Measurements from ENCODE around the gene RPTOR.
A peak's percentile ranks its signal among the peaks of the same experiment; 100 is the strongest.

The RPTOR gene

DNA sequence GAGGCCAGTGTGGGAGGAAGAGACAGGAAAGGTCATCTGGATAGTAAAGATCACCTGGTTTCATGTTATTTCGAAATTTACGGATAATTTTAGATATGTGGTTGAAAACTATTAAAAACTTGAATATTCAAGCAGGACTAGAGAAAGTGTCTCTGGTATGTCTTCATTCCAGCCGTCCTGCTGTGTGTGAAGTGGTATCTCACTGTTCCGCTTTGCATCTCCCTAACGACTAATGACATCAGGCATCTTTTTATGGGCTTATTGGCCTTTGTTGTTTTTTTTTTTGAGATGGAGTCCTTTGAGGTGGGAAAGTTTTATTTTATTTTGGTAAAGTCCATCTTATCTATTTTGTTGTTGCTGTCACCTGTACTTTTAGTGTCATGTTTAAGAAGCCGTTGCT, 232.6 kb downstream of the RPTOR start:
- in situ Hi-C loops (cut with MboI; ENCODE audit: low sequenced_read_pairs, unreplicated experiment), result no loop called here
- TF ChIP-seq, protein P1, sequence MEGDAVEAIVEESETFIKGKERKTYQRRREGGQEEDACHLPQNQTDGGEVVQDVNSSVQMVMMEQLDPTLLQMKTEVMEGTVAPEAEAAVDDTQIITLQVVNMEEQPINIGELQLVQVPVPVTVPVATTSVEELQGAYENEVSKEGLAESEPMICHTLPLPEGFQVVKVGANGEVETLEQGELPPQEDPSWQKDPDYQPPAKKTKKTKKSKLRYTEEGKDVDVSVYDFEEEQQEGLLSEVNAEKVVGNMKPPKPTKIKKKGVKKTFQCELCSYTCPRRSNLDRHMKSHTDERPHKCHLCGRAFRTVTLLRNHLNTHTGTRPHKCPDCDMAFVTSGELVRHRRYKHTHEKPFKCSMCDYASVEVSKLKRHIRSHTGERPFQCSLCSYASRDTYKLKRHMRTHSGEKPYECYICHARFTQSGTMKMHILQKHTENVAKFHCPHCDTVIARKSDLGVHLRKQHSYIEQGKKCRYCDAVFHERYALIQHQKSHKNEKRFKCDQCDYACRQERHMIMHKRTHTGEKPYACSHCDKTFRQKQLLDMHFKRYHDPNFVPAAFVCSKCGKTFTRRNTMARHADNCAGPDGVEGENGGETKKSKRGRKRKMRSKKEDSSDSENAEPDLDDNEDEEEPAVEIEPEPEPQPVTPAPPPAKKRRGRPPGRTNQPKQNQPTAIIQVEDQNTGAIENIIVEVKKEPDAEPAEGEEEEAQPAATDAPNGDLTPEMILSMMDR (IDR thresholded peaks at IDR 0.05; ENCODE audit: borderline replicate concordance, control extremely low read depth, extremely low read depth, insufficient read depth, missing control alignments), result no peak
- no peak for DNase-seq (ENCODE audit: low spot score)

DNA sequence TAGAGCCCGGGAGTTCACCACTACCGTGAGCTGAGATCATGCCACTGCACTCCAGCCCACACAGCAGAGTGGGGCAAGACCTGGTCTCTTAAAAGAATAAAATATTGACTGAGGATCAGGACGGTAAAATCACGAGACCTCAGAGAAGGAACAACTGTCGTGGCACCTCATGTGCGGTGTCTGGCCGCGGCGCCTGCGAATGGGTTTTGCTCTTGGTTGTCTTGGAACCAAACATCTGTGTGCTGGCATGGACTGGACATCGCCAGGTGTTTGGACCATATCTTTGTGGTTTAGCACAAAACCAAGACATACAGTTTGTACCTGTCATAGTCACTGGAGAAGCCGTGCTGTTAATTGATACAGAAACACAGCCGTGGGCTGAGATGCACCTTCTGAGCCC, 234.1 kb downstream of the RPTOR start:
- no peak for DNase-seq (ENCODE audit: low spot score)
- TF ChIP-seq, protein P1 (IDR thresholded peaks at IDR 0.05; ENCODE audit: borderline replicate concordance, control extremely low read depth, extremely low read depth, insufficient read depth, missing control alignments), result no peak
- in situ Hi-C loops (cut with MboI; ENCODE audit: low sequenced_read_pairs, unreplicated experiment), result no loop called here

DNA sequence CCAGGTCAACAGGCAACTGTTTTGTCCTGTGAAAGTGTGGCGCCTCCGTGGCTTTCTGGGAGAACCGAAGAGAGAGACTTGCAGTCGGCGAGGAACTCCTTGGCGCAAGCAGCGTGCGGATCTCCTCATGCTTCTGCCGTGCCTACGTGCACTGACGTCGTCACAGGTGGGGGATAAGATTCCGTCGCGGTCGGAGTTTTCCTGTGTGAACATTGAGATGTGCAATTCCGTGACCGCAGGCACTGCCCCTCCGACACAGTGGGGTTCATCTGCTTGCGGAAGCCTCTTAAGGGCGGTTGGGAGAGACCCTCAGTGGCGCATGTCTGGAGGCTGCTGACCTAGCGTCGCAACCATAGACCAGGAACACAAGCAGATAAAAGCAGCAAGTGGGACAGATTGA, 234.7 kb downstream of the RPTOR start:
- TF ChIP-seq, protein P1 (IDR thresholded peaks at IDR 0.05; ENCODE audit: borderline replicate concordance, control extremely low read depth, extremely low read depth, insufficient read depth, missing control alignments), result no peak
- in situ Hi-C loops (cut with MboI; ENCODE audit: low sequenced_read_pairs, unreplicated experiment), result no loop called here
- no peak for DNase-seq (ENCODE audit: low spot score)

DNA sequence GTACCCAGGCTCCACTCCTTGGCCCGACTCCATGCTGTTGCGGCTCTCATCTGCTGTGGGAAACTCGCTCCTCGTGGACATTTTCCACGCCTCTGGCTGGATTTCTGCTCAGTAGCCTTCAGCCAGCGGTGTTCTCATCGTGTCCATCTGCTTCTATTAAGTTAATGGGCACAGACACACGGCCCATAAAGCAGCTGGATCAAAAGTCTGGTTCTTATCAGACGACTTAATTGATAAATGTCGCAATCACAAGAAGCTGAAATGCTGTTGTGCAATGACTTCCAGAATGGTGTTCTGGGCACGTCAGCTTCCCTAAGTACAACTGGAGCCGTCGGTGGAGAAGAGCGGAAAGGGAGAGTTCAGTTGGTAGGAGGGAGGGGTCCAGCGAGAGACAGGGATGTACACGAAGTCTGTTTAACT, 235.3 kb downstream of the RPTOR start:
- in situ Hi-C loops (cut with MboI; ENCODE audit: low sequenced_read_pairs, unreplicated experiment), result no loop called here
- DNase-seq (ENCODE audit: low spot score), result no peak
- TF ChIP-seq, protein P1 (IDR thresholded peaks at IDR 0.05; ENCODE audit: borderline replicate concordance, control extremely low read depth, extremely low read depth, insufficient read depth, missing control alignments), result no peak

DNA sequence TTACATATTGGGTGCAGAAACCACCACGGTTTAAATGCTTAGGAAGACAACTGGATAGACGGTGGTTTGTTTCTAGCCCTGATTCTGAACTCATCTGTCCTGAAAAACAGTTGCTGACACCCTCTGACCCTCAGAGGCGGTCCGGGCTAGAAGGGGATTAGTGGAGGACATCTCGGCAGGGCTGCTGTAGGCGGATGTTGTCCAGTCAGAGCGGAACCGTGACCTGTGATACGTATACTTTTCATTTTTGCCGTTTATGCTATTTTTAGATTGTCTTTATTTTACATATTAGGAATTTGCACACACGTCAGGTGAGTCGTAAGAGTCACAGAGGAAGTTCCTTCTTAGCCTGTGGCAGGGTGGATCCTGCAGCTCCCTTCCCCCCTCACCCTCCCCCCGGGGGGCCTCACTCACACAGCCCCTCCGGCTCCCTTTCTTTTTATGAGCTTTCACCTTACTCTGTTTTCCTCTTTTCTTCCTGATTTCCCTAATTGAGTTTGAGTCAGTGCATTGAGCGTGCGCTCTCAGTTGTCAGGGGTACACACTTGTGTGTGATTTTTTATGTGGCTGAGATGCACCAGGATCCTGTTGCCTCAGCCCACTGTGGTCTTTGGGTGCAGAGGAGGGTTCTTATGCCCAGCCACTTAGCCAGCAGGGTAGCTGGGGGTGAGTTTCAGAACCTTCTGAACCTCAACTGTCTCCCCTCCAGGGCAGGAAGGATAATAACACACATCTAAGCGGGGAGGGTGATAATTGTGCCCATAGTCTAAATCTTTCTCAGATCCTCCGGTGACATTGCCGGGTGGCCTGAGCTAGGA, 236.0 kb downstream of the RPTOR start:
- TF ChIP-seq, protein P1 (IDR thresholded peaks at IDR 0.05; ENCODE audit: borderline replicate concordance, control extremely low read depth, extremely low read depth, insufficient read depth, missing control alignments), result no peak
- in situ Hi-C loops (cut with MboI; ENCODE audit: low sequenced_read_pairs, unreplicated experiment), result no loop called here
- DNase-seq (ENCODE audit: low spot score), result peak; percentile 83

DNA sequence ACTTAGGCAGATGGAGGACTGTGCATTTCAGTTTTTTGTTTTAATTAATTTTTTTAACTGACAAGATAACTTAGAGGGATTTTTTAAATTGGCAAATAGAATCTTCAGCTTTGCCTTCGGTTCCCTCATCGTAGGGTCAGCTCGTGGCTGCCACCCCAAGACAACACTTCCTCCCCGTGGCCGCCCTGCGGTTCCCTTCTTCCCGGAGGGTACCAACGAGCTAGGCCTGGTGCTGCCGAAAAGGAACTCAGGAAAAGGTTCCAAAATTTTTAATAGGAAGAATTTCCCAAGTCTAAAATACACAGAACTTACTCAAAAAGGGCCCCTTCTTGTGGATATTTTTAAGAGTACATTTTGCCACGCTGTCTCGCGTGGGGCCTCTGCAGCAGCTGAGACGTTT, 236.6 kb downstream of the RPTOR start:
- TF ChIP-seq, protein P1 (IDR thresholded peaks at IDR 0.05; ENCODE audit: borderline replicate concordance, control extremely low read depth, extremely low read depth, insufficient read depth, missing control alignments), result no peak
- no peak for DNase-seq (ENCODE audit: low spot score)
- in situ Hi-C loops (cut with MboI; ENCODE audit: low sequenced_read_pairs, unreplicated experiment), result no loop called here

Data from GM13976 (cell line).